Activated T-cell treated with anti-CD3 and anti-CD28 coated beads, Interleukin-2, amount 50 U/mL, for 72 hours (primary cell): ENCODE measurements around the gene GNAI3. TPM values are rescaled to one million over a fixed set of nuclear protein-coding genes. Genes with fewer than 3 reads are reported as not detected.

Experiments
- ATAC-seq, 2 donors: fragments of 150-1000 bp; cut with Tn5 transposase; replicated peaks in 1 of 2; 2 replicates each; pipeline ENCODE4 v1.10.0; 2021; ENCODE audit warnings: moderate library complexity in 2 of 2, mild to moderate bottlenecking in 1 of 2
- DNase-seq, 2 donors: peaks; one replicate each; pipeline ENCODE4 v3.0.0; 2021 to 2022; ENCODE audit warnings: mixed read lengths in 1 of 2
- H3K27ac Mint-ChIP-seq: one replicate; pipeline ENCODE4 v1.8.0; 2022; ENCODE audit warnings: mild to moderate bottlenecking, moderate library complexity, mixed read lengths
- H3K27me3 Mint-ChIP-seq: one replicate; pipeline ENCODE4 v1.8.0; 2022; ENCODE audit warnings: low read depth, mixed read lengths
- H3K36me3 Mint-ChIP-seq, 2 donors: one replicate each; pipeline ENCODE4 v1.8.0; 2022; ENCODE audit warnings: mixed read lengths in 2 of 2, mild to moderate bottlenecking in 1 of 2; ENCODE audit not compliant: insufficient read depth in 2 of 2
- H3K4me1 Mint-ChIP-seq: one replicate; pipeline ENCODE4 v1.8.0; 2022; ENCODE audit warnings: low read depth, mixed read lengths
- H3K4me3 Mint-ChIP-seq, 2 donors: one replicate each; pipeline ENCODE4 v1.8.0; 2022; ENCODE audit warnings: mild to moderate bottlenecking in 2 of 2, mixed read lengths in 2 of 2, moderate library complexity in 2 of 2
- H3K9me3 Mint-ChIP-seq, 2 donors: one replicate each; pipeline ENCODE4 v1.8.0; 2022; ENCODE audit warnings: mixed read lengths in 2 of 2
- total RNA-seq, 2 donors: library from RNA; stranded (reverse); gene quantifications; one replicate each; pipeline ENCODE4 v1.2.3, GENCODE V29; 2022

GNAI3 gene
- total RNA-seq, 2 donors from 2014 or later: 8.9 to 10.1 TPM

DNA sequence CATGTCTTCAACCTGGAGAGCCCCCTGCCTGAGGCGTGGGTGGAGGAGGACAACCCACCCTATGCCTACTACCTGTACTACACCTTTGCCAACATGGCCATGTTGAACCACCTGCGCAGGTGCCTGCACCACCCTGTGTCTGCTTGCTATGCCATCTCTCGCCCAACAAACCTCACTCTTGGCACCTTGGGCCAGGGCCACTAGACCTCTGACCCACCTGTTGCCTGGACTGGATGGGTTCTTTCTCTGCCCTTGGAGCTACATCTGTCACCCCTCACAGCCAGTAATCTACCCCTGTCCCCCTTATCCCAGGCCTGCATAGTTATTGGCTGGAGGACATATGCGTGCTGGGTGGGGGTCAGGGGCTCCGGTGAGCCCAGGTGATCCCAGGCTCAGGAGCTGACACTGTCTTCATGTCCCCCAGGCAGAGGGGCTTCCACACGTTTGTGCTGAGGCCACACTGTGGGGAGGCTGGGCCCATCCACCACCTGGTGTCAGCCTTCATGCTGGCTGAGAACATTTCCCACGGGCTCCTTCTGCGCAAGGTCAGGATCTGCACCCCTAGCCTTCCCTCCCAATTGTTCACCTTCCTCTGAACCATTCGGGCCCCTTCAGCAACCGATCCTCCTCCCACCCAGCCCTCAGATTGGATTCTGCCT, 81.1 kb downstream of the GNAI3 start:
- Mint-ChIP-seq H3K4me3 (no peak overlapping the region), H3K9me3 (no peaks in the 10 kb centered on the region), H3K4me1 (peaks cover 8% of the 10 kb centered on the region), H3K27me3 (no peaks in the 10 kb centered on the region), H3K36me3 (peaks cover 2 to 9% of the 10 kb centered on the region in 2 donors), H3K27ac (no peak overlapping the region)
- DNase-seq: no peak
- ATAC-seq: no peak

- Mint-ChIP-seq H3K4me3 (no peak overlapping the region), H3K4me1 (peaks cover 13% of the 10 kb centered on the region), H3K36me3 (peaks cover 2 to 9% of the 10 kb centered on the region in 2 donors), H3K27ac (no peak overlapping the region), H3K27me3 (no peaks in the 10 kb centered on the region), H3K9me3 (no peaks in the 10 kb centered on the region)
- DNase-seq (peak; percentile 34 to 48), ATAC-seq (no peak)
These were observed 81.9 kb downstream of the GNAI3 start for GRCh38 chr1:109630081-109630897.

- Mint-ChIP-seq H3K27me3 (no peaks in the 10 kb centered on the region), H3K9me3 (no peaks in the 10 kb centered on the region), H3K4me1 (peaks cover 18% of the 10 kb centered on the region), H3K36me3 (peaks cover 2 to 9% of the 10 kb centered on the region in 2 donors), H3K4me3 (no peak overlapping the region), H3K27ac (no peak overlapping the region)
- DNase-seq (no peak), ATAC-seq (no peak)
These were observed 82.6 kb downstream of the GNAI3 start for GRCh38 chr1:109630898-109631512.

- H3K27me3 Mint-ChIP-seq: no peaks in the 10 kb centered on the region
- peaks cover 2 to 9% of the 10 kb centered on the region in 2 donors for H3K36me3 Mint-ChIP-seq
- ATAC-seq: no peak
- no peak overlapping the region for H3K4me3 Mint-ChIP-seq
- DNase-seq: no peak
- peaks cover 18% of the 10 kb centered on the region for H3K4me1 Mint-ChIP-seq
- H3K27ac Mint-ChIP-seq: peak overlapping the region; percentile 44
- H3K9me3 Mint-ChIP-seq: no peaks in the 10 kb centered on the region
These were observed 83.4 kb downstream of the GNAI3 start for GRCh38 chr1:109631513-109632505.

GRCh38 chr1:109632671-109633346, 84.4 kb downstream of the GNAI3 start:
- Mint-ChIP-seq H3K27ac (no peak overlapping the region), H3K36me3 (peaks cover 2 to 9% of the 10 kb centered on the region in 2 donors), H3K4me3 (no peak overlapping the region), H3K4me1 (peaks cover 18% of the 10 kb centered on the region), H3K27me3 (no peaks in the 10 kb centered on the region), H3K9me3 (no peaks in the 10 kb centered on the region)
- ATAC-seq (no peak), DNase-seq (no peak)

DNA sequence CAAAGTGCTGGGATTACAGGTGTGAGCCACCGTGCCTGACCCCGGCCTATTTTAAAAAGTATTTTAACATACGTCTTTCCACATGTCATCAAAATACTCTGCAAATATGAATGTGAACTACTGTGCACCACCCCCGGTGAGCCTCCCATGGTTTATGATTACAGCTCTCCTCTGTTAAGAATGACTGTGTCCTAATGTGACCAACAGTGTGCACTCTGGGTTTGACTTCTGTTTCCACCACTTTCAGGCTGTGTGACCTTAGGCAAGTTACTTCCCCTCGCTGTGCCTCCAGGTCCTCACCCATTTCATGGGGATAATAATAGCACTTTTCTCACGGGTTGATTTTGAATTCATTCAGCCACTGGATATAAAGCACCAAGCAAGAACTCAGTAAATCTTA, 85.9 kb downstream of the GNAI3 start:
- H3K27ac Mint-ChIP-seq: peak overlapping the region; percentile 2
- H3K9me3 Mint-ChIP-seq: no peaks in the 10 kb centered on the region
- ATAC-seq (peak; percentile 30 to 66), DNase-seq (no peak)
- peaks cover 2 to 9% of the 10 kb centered on the region in 2 donors for H3K36me3 Mint-ChIP-seq
- H3K27me3 Mint-ChIP-seq: no peaks in the 10 kb centered on the region
- H3K4me3 Mint-ChIP-seq: peak overlapping the region in 1 of 2 donors; percentile 55
- peaks cover 18% of the 10 kb centered on the region for H3K4me1 Mint-ChIP-seq

- Mint-ChIP-seq H3K36me3 (peaks cover 0 to 6% of the 10 kb centered on the region in 2 donors), H3K9me3 (no peaks in the 10 kb centered on the region), H3K27me3 (no peaks in the 10 kb centered on the region), H3K4me3 (peak overlapping the region; percentile 2 to 55), H3K27ac (peak overlapping the region; percentile 2), H3K4me1 (peaks cover 20% of the 10 kb centered on the region)
- DNase-seq: no peak
- ATAC-seq: peak; percentile 38 to 50
These were observed 86.6 kb downstream of the GNAI3 start for GRCh38 chr1:109634771-109635750.

DNA sequence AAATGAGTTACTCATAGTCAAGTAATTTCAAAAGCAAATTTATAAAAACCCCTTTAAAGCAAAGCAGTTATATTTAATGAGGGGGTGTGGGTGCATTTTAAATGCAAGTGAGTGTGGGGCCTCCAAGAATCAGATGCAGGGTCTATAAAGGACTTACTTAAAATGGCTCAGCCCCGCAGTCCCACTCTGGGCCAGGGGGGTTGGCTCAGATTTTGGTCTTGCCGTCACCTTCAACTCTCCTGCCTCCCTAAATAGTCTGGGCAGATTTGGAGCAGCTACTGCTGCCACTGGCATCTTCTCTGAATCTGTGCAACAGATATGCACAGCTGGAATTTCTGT, 87.4 kb downstream of the GNAI3 start:
- Mint-ChIP-seq H3K4me1 (peaks cover 25% of the 10 kb centered on the region), H3K9me3 (no peaks in the 10 kb centered on the region), H3K36me3 (peaks cover 0 to 6% of the 10 kb centered on the region in 2 donors), H3K4me3 (no peak overlapping the region), H3K27ac (no peak overlapping the region), H3K27me3 (no peaks in the 10 kb centered on the region)
- no peak for ATAC-seq
- DNase-seq: no peak

DNA sequence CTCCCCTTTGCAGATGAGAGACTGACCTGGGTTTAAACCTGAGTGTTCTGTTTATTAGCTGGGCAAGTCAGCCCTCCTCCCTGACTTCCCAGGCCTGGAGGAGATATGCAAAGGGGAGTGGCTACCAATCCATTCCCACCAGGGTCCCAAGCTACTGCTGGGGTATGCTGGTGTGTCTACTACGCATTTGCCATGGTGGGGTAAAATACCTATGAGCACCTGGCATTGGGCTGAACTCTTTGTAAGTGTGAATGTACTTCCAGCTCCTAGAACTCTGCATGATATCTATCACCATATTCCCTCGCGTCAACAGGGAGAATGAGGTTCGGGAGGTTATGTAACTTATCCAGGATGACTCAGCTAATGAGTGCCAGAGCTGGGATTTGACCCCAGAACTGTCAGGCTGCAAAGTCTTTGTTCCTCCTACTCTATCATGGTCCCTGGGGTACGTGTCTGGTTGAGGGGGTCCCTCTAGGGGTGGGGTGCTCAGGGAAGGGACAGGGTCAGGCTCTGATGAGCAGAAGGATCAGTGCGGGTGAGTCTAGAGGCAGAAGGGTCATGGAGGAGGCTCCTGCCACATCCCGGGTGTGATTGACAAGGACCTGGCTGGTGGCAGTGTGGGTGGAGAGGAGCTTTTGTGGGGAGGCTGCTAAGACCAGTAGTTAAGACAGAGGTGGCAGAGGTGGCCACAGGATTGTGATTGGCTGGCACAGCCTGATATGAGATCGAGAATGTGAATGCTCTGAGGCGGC, 88.0 kb downstream of the GNAI3 start:
- Mint-ChIP-seq H3K36me3 (peaks cover 0 to 4% of the 10 kb centered on the region in 2 donors), H3K4me1 (peaks cover 25% of the 10 kb centered on the region), H3K27me3 (no peaks in the 10 kb centered on the region), H3K4me3 (no peak overlapping the region), H3K9me3 (no peaks in the 10 kb centered on the region), H3K27ac (no peak overlapping the region)
- ATAC-seq (no peak), DNase-seq (no peak)

DNA sequence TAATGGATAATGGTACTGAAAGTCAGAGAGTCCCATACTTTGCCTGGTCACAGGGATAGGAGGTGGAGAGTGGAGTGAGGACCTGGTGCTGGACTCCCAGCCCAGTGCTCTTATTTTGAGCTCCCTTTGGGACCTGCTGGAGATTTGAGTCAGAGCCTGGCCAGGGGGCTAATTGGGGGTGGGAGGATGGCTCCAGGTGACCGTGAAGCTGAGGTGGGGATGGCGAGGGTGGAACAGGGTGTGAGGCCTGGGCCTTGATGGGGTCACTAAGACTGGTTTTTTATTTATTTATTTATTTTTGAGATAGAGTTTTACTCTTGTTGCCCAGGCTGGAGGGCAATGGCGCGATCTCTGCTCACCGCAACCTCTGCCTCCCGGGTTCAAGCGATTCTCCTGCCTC, 89.0 kb downstream of the GNAI3 start:
- H3K36me3 Mint-ChIP-seq: no peaks in the 10 kb centered on the region
- H3K9me3 Mint-ChIP-seq: no peaks in the 10 kb centered on the region
- no peak for ATAC-seq
- no peak overlapping the region for H3K4me3 Mint-ChIP-seq
- no peak for DNase-seq
- no peaks in the 10 kb centered on the region for H3K27me3 Mint-ChIP-seq
- H3K27ac Mint-ChIP-seq: no peak overlapping the region
- peaks cover 25% of the 10 kb centered on the region for H3K4me1 Mint-ChIP-seq
